ENCODE measurements around the gene DHRS9.

DNA sequence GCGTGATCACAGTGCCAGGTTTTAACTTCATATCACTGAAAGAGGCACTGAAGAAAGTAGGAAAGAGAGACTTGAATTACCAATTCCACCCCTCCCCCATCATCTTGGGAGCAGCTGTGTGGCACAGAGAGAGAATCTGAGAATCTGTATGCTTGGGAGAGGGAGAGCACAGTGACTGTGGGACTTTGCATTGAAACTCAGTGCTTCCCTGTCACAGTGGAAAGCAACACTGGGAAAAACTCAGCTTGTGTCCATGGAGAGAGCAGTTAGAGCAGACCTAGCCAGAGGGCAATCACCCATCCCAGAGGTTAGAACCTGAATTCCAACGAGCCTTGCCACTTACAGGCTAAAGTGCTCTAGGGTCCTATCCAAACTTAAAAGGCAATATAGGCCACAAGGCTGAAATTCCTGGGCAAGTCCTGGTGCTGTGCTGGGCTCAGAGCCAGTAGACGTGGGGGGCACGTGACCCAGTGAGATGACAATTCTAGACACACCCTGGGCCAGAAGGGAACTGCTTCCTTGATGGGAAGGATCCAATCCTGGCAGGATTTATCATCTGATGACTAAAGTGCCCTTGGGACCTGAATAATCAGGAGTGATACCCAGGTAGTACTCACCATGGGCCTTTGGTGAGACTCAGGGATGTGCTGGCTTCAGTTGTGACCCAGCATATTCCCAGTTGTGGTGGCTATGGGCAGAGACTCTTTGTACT lies 22.8 kb upstream of the DHRS9 start:
- TF ChIP-seq, protein P1, sequence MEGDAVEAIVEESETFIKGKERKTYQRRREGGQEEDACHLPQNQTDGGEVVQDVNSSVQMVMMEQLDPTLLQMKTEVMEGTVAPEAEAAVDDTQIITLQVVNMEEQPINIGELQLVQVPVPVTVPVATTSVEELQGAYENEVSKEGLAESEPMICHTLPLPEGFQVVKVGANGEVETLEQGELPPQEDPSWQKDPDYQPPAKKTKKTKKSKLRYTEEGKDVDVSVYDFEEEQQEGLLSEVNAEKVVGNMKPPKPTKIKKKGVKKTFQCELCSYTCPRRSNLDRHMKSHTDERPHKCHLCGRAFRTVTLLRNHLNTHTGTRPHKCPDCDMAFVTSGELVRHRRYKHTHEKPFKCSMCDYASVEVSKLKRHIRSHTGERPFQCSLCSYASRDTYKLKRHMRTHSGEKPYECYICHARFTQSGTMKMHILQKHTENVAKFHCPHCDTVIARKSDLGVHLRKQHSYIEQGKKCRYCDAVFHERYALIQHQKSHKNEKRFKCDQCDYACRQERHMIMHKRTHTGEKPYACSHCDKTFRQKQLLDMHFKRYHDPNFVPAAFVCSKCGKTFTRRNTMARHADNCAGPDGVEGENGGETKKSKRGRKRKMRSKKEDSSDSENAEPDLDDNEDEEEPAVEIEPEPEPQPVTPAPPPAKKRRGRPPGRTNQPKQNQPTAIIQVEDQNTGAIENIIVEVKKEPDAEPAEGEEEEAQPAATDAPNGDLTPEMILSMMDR (IDR thresholded peaks at IDR 0.05), result no peak
- no peak for TF ChIP-seq POLR2A (IDR thresholded peaks at IDR 0.05)
